Liver (tissue), 9 donors: ENCODE measurements around the gene SIGLEC9. TPM values are rescaled to one million over a fixed set of nuclear protein-coding genes. Genes with fewer than 3 reads are reported as not detected.

Source experiments
- DNase-seq: peaks from one replicate; pipeline ENCODE4 v3.0.0-alpha.2; 2017; ENCODE audit warnings: low spot score
- H3K27ac ChIP-seq, 2 donors: one replicate each; pipeline ENCODE4 v1.7.0; 2013; ENCODE audit warnings: inconsistent platforms in 2 of 2, low read length in 2 of 2, control low read depth in 1 of 2, low read depth in 1 of 2, mild to moderate bottlenecking in 1 of 2
- H3K27me3 ChIP-seq, 4 donors: one replicate each; pipeline versions ENCODE4 v1.6.1 to v1.7.0; 2013; ENCODE audit warnings: low read length in 3 of 4, inconsistent platforms in 1 of 4, mild to moderate bottlenecking in 1 of 4, moderate library complexity in 1 of 4; ENCODE audit not compliant: control insufficient read depth in 4 of 4, insufficient read depth in 4 of 4
- H3K36me3 ChIP-seq, 4 donors: one replicate each; pipeline versions ENCODE4 v1.6.1 to v1.7.0; 2013; ENCODE audit warnings: low read length in 3 of 4, mild to moderate bottlenecking in 3 of 4, low read depth in 1 of 4, moderate library complexity in 1 of 4; ENCODE audit not compliant: control insufficient read depth in 4 of 4, insufficient read depth in 3 of 4
- H3K4me1 ChIP-seq, 4 donors: one replicate each; pipeline versions ENCODE4 v1.6.1 to v1.7.0; 2013; ENCODE audit warnings: low read length in 3 of 4, mild to moderate bottlenecking in 3 of 4, moderate library complexity in 1 of 4; ENCODE audit not compliant: control insufficient read depth in 4 of 4, insufficient read depth in 4 of 4
- H3K4me3 ChIP-seq, 3 donors: one replicate each; pipeline versions ENCODE4 v1.6.1 to v1.7.0; 2013; ENCODE audit warnings: low read length in 3 of 3, control low read depth in 1 of 3, low read depth in 1 of 3, mild to moderate bottlenecking in 1 of 3
- H3K9ac ChIP-seq, 2 donors: one replicate each; pipeline ENCODE4 v1.7.0; 2013; ENCODE audit warnings: low read length in 2 of 2, mild to moderate bottlenecking in 2 of 2, moderate library complexity in 2 of 2, control low read depth in 1 of 2, low read depth in 1 of 2
- H3K9me3 ChIP-seq, 4 donors: one replicate each; pipeline versions ENCODE4 v1.6.1 to v1.7.0; 2013; ENCODE audit warnings: low read length in 3 of 4; ENCODE audit not compliant: control insufficient read depth in 4 of 4
- FOXA1 ChIP-seq: IDR thresholded peaks from 2 replicates; pipeline ENCODE4 v1.6.1; 2016; ENCODE audit warnings: antibody characterized with exemption
- GABPA ChIP-seq, 2 donors: IDR thresholded peaks in 1 of 2; conservative IDR thresholded peaks in 1 of 2; 2 replicates each; pipeline ENCODE4 v1.6.1; 2016; ENCODE audit warnings: antibody characterized with exemption in 2 of 2, mild to moderate bottlenecking in 1 of 2, moderate library complexity in 1 of 2
- HNF4G ChIP-seq: IDR thresholded peaks from 2 replicates; pipeline ENCODE4 v1.6.1; 2016; ENCODE audit warnings: antibody characterized with exemption
- JUND ChIP-seq, 2 donors: IDR thresholded peaks; 2 replicates each; pipeline ENCODE4 v1.6.1; 2016; ENCODE audit warnings: antibody characterized with exemption in 2 of 2
- RAD21 ChIP-seq, 2 donors: IDR thresholded peaks; 2 replicates each; pipeline ENCODE4 v1.6.1; 2016; ENCODE audit warnings: antibody characterized with exemption in 2 of 2, mild to moderate bottlenecking in 2 of 2
- RXRA ChIP-seq, 2 donors: IDR thresholded peaks; 2 replicates each; pipeline ENCODE4 v1.6.1; 2017 to 2018; ENCODE audit warnings: antibody characterized with exemption in 2 of 2, mild to moderate bottlenecking in 1 of 2
- TAF1 ChIP-seq: conservative IDR thresholded peaks from 2 replicates; pipeline ENCODE4 v1.6.1; 2016; ENCODE audit warnings: antibody characterized with exemption, mild to moderate bottlenecking
- YY1 ChIP-seq: IDR thresholded peaks from 2 replicates; pipeline ENCODE4 v1.6.1; 2016; ENCODE audit warnings: antibody characterized with exemption, mild to moderate bottlenecking
- WGBS: extraction: QIAGEN DNeasy Blood & Tissue Kit; methylation state at CpG from one replicate; pipeline ENCODE4 v1.1.7; 2013; 5-methylcytosine and 5-hydroxymethylcytosine counted together
- polyA plus RNA-seq, 2 donors: library from polyadenylated mRNA; stranded (reverse) in 1 of 2; unstranded in 1 of 2; fragments of 200-250 nt in 1 of 2; fragments of >200 nt in 1 of 2; fragmentation: Nextera tagmentation in 1 of 2; extraction: Ambion mirVana in 1 of 2; gene quantifications; one replicate each; pipeline versions ENCODE4 v1.2.1 to v1.2.3, GENCODE V29; 2013 to 2015
- total RNA-seq, 2 donors: library from RNA; depleted of rRNA; stranded (reverse); fragments of >200 nt; gene quantifications; one replicate each; pipeline ENCODE4 v1.2.3, GENCODE V29; 2014
- TF ChIP-seq, protein P1 (sequence below): fragments of 150-350 bp; IDR thresholded peaks from 2 replicates; pipeline ENCODE4 v1.5.1; 2017; ENCODE audit warnings: improper control_type of control experiment, low read depth, low read length; ENCODE audit not compliant: missing input control
- TF ChIP-seq, protein P2 (sequence below): IDR thresholded peaks from 2 replicates; pipeline ENCODE4 v1.6.1; 2016; ENCODE audit warnings: antibody characterized with exemption
- TF ChIP-seq, protein P3 (sequence below): IDR thresholded peaks from 2 replicates; pipeline ENCODE4 v1.6.1; 2016; ENCODE audit warnings: antibody characterized with exemption, mild to moderate bottlenecking
- TF ChIP-seq, protein P4 (sequence below): IDR thresholded peaks from 2 replicates; pipeline ENCODE4 v1.6.1; 2016; ENCODE audit warnings: antibody characterized with exemption
- TF ChIP-seq, protein P5 (sequence below): IDR thresholded peaks from 2 replicates; pipeline ENCODE4 v1.6.1; 2016; ENCODE audit warnings: antibody characterized with exemption
- donor health status: healthy.
- donor health status: healthy.
- donor health status: healthy.
- donor health status: healthy.
- donor health status: healthy.

The SIGLEC9 gene
- total and polyA plus RNA-seq, 4 donors, result 3.0 to 5.4 (median 4.4) TPM

DNA sequence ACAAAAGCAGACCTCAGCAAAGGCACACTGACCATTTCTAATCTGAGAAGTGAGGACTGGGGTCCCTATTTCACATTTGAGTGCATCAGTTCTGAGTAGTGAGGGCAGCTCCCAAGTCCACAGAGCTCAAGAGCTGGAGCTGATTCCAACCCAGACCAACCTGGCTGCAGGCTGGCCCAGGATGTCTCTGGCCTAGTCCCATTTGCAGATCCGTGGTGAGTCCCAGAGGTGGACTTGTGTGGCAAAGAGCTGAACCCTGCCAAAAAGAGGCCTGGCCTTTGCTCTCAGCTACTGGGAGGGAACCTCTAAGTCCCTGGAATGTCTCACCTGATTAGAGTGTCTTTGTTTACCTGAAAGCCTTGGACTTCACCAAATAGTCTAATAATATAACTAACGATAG lies 32.0 kb downstream of the SIGLEC9 start:
- H3K9me3 ChIP-seq, result no peaks in the 10 kb centered on the region
- no peak overlapping the region for H3K27ac ChIP-seq
- no peak overlapping the region for H3K9ac ChIP-seq
- TF ChIP-seq JUND (IDR thresholded peaks at IDR 0.05), result no peak
- no peak for TF ChIP-seq RXRA (IDR thresholded peaks at IDR 0.05)
- TF ChIP-seq GABPA (IDR thresholded peaks at IDR 0.05 in 1 of 2, conservative IDR thresholded peaks at IDR 0.05 in 1 of 2), result no peak
- TF ChIP-seq RAD21 (IDR thresholded peaks at IDR 0.05), result no peak
- TF ChIP-seq, protein P1, sequence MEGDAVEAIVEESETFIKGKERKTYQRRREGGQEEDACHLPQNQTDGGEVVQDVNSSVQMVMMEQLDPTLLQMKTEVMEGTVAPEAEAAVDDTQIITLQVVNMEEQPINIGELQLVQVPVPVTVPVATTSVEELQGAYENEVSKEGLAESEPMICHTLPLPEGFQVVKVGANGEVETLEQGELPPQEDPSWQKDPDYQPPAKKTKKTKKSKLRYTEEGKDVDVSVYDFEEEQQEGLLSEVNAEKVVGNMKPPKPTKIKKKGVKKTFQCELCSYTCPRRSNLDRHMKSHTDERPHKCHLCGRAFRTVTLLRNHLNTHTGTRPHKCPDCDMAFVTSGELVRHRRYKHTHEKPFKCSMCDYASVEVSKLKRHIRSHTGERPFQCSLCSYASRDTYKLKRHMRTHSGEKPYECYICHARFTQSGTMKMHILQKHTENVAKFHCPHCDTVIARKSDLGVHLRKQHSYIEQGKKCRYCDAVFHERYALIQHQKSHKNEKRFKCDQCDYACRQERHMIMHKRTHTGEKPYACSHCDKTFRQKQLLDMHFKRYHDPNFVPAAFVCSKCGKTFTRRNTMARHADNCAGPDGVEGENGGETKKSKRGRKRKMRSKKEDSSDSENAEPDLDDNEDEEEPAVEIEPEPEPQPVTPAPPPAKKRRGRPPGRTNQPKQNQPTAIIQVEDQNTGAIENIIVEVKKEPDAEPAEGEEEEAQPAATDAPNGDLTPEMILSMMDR, result no peak
- TF ChIP-seq FOXA1, result no peak
- TF ChIP-seq YY1, result no peak
- TF ChIP-seq TAF1, result no peak
- no peak for TF ChIP-seq HNF4G
- TF ChIP-seq, protein P2, sequence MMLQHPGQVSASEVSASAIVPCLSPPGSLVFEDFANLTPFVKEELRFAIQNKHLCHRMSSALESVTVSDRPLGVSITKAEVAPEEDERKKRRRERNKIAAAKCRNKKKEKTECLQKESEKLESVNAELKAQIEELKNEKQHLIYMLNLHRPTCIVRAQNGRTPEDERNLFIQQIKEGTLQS, result no peak
- TF ChIP-seq, protein P3, sequence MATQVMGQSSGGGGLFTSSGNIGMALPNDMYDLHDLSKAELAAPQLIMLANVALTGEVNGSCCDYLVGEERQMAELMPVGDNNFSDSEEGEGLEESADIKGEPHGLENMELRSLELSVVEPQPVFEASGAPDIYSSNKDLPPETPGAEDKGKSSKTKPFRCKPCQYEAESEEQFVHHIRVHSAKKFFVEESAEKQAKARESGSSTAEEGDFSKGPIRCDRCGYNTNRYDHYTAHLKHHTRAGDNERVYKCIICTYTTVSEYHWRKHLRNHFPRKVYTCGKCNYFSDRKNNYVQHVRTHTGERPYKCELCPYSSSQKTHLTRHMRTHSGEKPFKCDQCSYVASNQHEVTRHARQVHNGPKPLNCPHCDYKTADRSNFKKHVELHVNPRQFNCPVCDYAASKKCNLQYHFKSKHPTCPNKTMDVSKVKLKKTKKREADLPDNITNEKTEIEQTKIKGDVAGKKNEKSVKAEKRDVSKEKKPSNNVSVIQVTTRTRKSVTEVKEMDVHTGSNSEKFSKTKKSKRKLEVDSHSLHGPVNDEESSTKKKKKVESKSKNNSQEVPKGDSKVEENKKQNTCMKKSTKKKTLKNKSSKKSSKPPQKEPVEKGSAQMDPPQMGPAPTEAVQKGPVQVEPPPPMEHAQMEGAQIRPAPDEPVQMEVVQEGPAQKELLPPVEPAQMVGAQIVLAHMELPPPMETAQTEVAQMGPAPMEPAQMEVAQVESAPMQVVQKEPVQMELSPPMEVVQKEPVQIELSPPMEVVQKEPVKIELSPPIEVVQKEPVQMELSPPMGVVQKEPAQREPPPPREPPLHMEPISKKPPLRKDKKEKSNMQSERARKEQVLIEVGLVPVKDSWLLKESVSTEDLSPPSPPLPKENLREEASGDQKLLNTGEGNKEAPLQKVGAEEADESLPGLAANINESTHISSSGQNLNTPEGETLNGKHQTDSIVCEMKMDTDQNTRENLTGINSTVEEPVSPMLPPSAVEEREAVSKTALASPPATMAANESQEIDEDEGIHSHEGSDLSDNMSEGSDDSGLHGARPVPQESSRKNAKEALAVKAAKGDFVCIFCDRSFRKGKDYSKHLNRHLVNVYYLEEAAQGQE, result no peak
- no peak for DNase-seq
- H3K4me1 ChIP-seq, result no peaks in the 10 kb centered on the region
- 29% methylated on average over 2 of the region's 2 CpGs for WGBS
- no peak overlapping the region for H3K4me3 ChIP-seq
- no peaks in the 10 kb centered on the region for H3K36me3 ChIP-seq
- H3K27me3 ChIP-seq, result no peaks in the 10 kb centered on the region

DNA sequence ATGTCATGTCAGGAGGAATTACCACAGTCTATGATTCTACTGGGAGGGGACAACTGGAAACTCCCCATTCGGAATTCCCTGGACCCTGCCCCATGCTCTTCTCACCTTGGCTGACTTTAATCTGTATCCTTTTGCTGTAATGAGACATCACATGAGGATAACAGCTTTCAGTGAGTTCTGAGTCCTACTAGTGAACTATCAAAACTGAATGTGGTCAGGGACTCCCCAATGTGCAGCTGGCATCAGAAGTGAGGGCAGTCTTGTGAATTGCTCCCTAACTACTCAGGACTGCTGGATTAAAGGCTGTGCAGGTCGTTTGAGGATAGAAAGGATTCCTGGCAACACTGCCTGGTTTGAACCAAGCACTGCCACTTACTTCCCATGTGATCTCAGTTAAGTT lies 32.6 kb downstream of the SIGLEC9 start:
- 27% methylated on average over 2 of the region's 2 CpGs for WGBS
- H3K36me3 ChIP-seq, result no peaks in the 10 kb centered on the region
- H3K9me3 ChIP-seq, result no peaks in the 10 kb centered on the region
- no peak for TF ChIP-seq TAF1
- TF ChIP-seq, protein P4, sequence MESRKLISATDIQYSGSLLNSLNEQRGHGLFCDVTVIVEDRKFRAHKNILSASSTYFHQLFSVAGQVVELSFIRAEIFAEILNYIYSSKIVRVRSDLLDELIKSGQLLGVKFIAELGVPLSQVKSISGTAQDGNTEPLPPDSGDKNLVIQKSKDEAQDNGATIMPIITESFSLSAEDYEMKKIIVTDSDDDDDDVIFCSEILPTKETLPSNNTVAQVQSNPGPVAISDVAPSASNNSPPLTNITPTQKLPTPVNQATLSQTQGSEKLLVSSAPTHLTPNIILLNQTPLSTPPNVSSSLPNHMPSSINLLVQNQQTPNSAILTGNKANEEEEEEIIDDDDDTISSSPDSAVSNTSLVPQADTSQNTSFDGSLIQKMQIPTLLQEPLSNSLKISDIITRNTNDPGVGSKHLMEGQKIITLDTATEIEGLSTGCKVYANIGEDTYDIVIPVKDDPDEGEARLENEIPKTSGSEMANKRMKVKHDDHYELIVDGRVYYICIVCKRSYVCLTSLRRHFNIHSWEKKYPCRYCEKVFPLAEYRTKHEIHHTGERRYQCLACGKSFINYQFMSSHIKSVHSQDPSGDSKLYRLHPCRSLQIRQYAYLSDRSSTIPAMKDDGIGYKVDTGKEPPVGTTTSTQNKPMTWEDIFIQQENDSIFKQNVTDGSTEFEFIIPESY, result no peak
- TF ChIP-seq, protein P1, result no peak
- TF ChIP-seq, protein P5, sequence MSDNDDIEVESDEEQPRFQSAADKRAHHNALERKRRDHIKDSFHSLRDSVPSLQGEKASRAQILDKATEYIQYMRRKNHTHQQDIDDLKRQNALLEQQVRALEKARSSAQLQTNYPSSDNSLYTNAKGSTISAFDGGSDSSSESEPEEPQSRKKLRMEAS, result no peak
- TF ChIP-seq RXRA (IDR thresholded peaks at IDR 0.05), result no peak
- H3K4me3 ChIP-seq, result no peak overlapping the region
- H3K27ac ChIP-seq, result no peak overlapping the region
- H3K9ac ChIP-seq, result no peak overlapping the region
- no peaks in the 10 kb centered on the region for H3K4me1 ChIP-seq
- no peak for DNase-seq
- H3K27me3 ChIP-seq, result no peaks in the 10 kb centered on the region
